Lower leg skin (tissue), 4 donors: Measurements from ENCODE around the gene NGEF. TPM values are rescaled to one million over a fixed set of nuclear protein-coding genes. Genes with fewer than 3 reads are reported as not detected.
A peak's percentile ranks its signal among the peaks of the same experiment; 100 is the strongest.

Source experiments
- DNase-seq, 2 donors: peaks; one replicate each; pipeline ENCODE4 v3.0.0-alpha.2; 2019; ENCODE audit warnings: low spot score in 2 of 2
- H3K4me3 ChIP-seq: fragments of 200-600 bp; sonication (generic); 2 replicates; pipeline ENCODE4 v1.5.1; 2017; ENCODE audit warnings: mild to moderate bottlenecking, low read depth; ENCODE audit not compliant: poor library complexity, severe bottlenecking
- POLR2A ChIP-seq, 2 donors: fragments of 450-650 bp; IDR thresholded peaks; one replicate each; pipeline ENCODE4 v1.6.1; 2016 to 2017; ENCODE audit warnings: antibody characterized with exemption in 2 of 2, mild to moderate bottlenecking in 1 of 2, moderate library complexity in 1 of 2
- WGBS, 2 donors: methylation state at CpG; one replicate each; pipeline ENCODE4 v1.1.5; 2018; 5-methylcytosine and 5-hydroxymethylcytosine counted together
- intact Hi-C: fragments of 100-400 bp; cut with DNase I; formaldehyde crosslinking; loops from one replicate; pipeline ENCODE4 v1.15.0; 2023; ENCODE audit warnings: low total_unique reads
- total RNA-seq, 4 donors: library from RNA; depleted of rRNA; stranded (reverse); fragments of >200 nt; gene quantifications; one replicate each; pipeline ENCODE4 v1.1.0, GENCODE V29; 2016
- TF ChIP-seq, protein P1 (sequence below), 3 donors: fragments of 450-650 bp; IDR thresholded peaks; one replicate each; pipeline ENCODE4 v1.5.1; 2016; ENCODE audit warnings: antibody characterized with exemption in 3 of 3, mild to moderate bottlenecking in 3 of 3, moderate library complexity in 2 of 3

NGEF gene
- total RNA-seq, 4 donors from 2014 or later, result 15.7 to 30.3 (median 17.9) TPM

DNA sequence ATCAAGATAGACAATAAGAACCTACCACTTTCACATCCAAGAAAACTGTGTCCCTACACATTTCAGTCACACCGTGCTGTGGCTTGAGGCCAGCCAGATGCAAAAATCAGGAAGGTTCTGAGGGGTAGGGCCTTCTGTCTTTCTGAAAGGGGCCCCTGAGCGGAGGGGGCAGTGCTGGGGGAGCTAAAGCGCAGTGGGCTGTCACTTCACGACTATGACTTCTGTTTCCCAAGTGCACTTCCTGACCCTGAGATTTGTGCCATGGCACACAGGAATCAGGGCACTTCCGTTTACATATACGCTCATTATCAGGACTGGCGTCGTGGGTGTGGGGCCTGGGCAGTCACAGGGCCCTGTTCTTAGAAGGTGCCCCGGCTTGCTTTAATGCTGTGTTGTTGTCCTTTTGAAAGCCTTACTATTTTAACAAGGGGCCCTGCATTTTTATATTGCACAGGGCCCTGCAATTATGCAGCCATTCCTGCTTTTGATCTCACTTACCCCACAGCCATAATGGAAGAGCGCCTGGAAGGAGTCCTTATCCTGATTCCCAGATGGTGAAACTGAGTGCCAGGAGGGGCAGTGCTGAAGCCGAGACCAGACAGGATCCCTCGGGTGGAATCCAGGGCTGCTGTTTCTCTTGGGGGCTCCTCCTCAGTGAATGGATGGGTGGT, 620 bp downstream of the NGEF start:
- intact Hi-C loops, result loop anchor here (1.0 kb wide), 1 partner anchor 47 kb away; no protein-coding TSS in a partner anchor

DNA sequence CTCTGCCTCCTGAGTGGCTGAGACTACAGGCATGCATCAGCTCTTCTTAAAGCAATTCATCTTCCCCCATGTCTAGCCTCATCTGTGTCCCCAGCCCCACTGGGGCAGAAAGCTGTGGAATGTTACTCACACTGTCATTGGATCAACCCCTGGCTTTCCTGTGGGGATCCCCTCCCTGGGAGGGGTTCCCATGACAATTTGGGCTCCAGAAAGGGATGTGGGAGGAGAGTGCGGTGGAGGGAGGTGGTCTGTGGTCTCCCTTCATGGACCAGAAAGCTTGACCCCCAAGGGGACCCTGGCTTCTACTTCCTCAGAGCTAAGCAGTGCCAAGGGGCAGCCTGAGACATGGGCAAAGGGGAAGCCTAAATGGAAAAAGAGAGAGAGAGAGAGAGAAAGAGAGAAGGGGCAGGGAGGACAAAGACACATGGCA, 1.3 kb downstream of the NGEF start:
- H3K4me3 ChIP-seq, result no peak overlapping the region
- WGBS, 2 donors, result 87 to 100% methylated on average over 1 of the region's 1 CpG
- no peak for TF ChIP-seq POLR2A (IDR thresholded peaks at IDR 0.05)
- TF ChIP-seq, protein P1, sequence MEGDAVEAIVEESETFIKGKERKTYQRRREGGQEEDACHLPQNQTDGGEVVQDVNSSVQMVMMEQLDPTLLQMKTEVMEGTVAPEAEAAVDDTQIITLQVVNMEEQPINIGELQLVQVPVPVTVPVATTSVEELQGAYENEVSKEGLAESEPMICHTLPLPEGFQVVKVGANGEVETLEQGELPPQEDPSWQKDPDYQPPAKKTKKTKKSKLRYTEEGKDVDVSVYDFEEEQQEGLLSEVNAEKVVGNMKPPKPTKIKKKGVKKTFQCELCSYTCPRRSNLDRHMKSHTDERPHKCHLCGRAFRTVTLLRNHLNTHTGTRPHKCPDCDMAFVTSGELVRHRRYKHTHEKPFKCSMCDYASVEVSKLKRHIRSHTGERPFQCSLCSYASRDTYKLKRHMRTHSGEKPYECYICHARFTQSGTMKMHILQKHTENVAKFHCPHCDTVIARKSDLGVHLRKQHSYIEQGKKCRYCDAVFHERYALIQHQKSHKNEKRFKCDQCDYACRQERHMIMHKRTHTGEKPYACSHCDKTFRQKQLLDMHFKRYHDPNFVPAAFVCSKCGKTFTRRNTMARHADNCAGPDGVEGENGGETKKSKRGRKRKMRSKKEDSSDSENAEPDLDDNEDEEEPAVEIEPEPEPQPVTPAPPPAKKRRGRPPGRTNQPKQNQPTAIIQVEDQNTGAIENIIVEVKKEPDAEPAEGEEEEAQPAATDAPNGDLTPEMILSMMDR (IDR thresholded peaks at IDR 0.05), result no peak
- intact Hi-C loops, result loop anchor here (1.0 kb wide), 1 partner anchor 46 kb away; no protein-coding TSS in a partner anchor
- DNase-seq, result peak in 1 of 2 donors; percentile 50

More for the DNA sequence above, 620 bp downstream of the NGEF start:
- H3K4me3 ChIP-seq, result no peak overlapping the region
- TF ChIP-seq, protein P1 (IDR thresholded peaks at IDR 0.05), result no peak
- TF ChIP-seq POLR2A (IDR thresholded peaks at IDR 0.05), result no peak
- 63 to 71% methylated on average over 12 of the region's 12 CpGs for WGBS, 2 donors
- DNase-seq, result peak in 1 of 2 donors; percentile 73

DNA sequence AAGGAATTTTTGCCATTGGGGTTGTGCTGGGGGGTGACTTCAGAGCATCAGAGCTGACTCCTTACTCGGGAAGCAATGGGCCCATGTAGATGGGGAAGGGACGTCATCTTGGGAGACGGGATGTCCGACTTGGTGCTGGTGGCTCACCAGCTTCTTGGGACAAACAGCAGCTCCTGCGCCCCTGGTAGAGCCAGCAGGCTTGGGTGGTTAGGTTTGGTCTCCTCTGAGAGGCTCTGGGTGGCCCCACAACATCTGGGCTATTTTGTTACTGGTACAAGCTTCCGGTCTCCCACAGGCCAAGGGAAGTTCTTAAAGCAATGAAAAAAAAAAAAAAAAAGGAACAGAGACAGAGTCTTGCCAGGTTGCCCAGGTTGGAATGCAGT, 1.8 kb downstream of the NGEF start:
- H3K4me3 ChIP-seq, result no peak overlapping the region
- TF ChIP-seq, protein P1 (IDR thresholded peaks at IDR 0.05), result no peak
- TF ChIP-seq POLR2A (IDR thresholded peaks at IDR 0.05), result no peak
- intact Hi-C loops, result no loop called here
- 93 to 96% methylated on average over 6 of the region's 6 CpGs for WGBS, 2 donors
- DNase-seq, result peak in 1 of 2 donors; percentile 21

DNA sequence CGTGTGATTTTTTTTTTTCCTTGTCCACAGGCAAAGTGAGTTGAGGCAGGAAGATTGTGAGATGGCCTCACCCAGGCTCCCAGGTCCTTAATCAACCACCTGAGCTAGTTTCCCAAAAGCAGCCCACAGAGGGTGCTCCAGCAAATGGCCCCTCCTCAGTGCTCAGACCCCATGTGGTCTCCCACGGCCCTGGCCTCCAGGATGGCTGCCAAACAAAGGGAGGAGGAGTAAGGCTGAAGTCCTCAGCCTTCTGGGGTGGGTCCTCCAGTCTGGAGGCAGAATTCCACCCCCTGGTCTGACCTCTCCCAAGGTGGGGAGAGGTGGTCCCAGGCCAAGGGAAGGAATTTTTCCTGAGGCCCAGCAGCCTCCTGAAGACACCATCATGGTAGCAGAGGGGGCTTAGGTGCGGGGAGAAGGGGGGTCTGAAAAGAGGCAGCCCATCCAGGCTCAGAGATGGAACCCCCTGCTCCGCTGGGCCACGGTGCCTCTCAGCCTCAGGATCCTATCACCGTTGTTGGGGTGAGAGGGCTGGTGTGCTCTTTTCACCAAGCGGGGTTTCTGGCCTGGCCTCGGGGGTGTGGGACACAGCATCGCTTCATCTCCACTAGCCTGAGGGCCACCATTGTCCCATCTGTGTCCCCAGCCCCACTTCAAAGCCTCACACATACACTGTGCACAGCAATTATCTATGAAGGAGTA, 2.3 kb downstream of the NGEF start:
- TF ChIP-seq POLR2A (IDR thresholded peaks at IDR 0.05), result no peak
- TF ChIP-seq, protein P1 (IDR thresholded peaks at IDR 0.05), result no peak
- peak in 1 of 2 donors; percentile 67 for DNase-seq
- WGBS, 2 donors, result 90 to 91% methylated on average over 9 of the region's 9 CpGs
- intact Hi-C loops, result no loop called here
- H3K4me3 ChIP-seq, result no peak overlapping the region

DNA sequence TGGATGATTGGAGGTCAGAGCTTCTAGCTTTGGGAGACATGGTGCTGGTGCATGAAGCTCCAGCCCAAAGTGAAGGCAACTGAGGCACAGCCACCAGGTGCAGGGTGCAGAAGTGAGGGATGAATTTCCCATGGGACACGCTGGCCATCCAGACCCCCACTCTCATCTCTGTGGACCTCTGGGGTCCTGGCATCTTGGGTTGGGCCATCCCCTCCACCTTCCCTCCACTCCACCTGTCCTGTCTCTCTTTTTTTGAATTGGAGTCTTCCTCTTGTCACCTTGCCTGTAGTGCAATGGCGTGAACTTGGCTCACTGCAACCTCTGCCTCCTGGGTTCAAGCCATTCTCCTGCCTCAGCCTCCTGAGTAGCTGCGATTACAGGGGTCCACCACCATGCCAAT, 3.4 kb downstream of the NGEF start:
- intact Hi-C loops, result no loop called here
- TF ChIP-seq, protein P1 (IDR thresholded peaks at IDR 0.05), result no peak
- no peak for TF ChIP-seq POLR2A (IDR thresholded peaks at IDR 0.05)
- 93 to 97% methylated on average over 3 of the region's 3 CpGs for WGBS, 2 donors
- H3K4me3 ChIP-seq, result no peak overlapping the region
- peak in 1 of 2 donors; percentile 66 for DNase-seq
